A549 (cell line): ENCODE measurements around the gene KDM6A. TPM values are rescaled to one million over a fixed set of nuclear protein-coding genes. Genes with fewer than 3 reads are reported as not detected.

ENCODE experiments used
- ATAC-seq, 2 experiments: fragments of 200-7000 bp in 1 of 2; fragments of >200 bp in 1 of 2; cut with Nextera tagmentation in 1 of 2; cut with Tn5 transposase in 1 of 2; 3 replicates each; pipeline versions ENCODE4 v1.8.0 to v1.9.1; 2018 to 2020; ENCODE audit warnings: mild to moderate bottlenecking in 1 of 2, moderate library complexity in 1 of 2
- CTCF ChIA-PET: fragments of 300-600 bp; sonication (Branson Sonifier 250); formaldehyde crosslinking; extraction: SDS; loops from one replicate; lab custom pipeline; 2021; ENCODE audit warnings: antibody characterized with exemption, inconsistent platforms; lab: Yijun Ruan, JAX
- POLR2A ChIA-PET: fragments of 350-600 bp; formaldehyde crosslinking; extraction: SDS; loops from one replicate; lab custom pipeline; 2021; ENCODE audit warnings: antibody characterized with exemption, inconsistent platforms; lab: Yijun Ruan, JAX
- DNase-seq, 2 experiments: peaks; one replicate each; pipeline versions ENCODE4 v3.0.0 to v3.0.0-alpha.2; 2011 to 2016; ENCODE audit warnings: low read depth in 1 of 2, low spot score in 1 of 2
- FAIRE-seq: peaks from 2 replicates; lab custom pipeline; 2011; peaks lifted over from hg19 to GRCh38; lab: Jason Lieb, UNC
- H3K27ac ChIP-seq, 2 experiments: fragments of >200 bp; sonication (Bioruptor Twin); formaldehyde crosslinking; 3 replicates each; pipeline ENCODE4 v1.5.1; 2016 to 2017
- H3K4me1 ChIP-seq: fragments of >200 bp; sonication (Bioruptor Twin); formaldehyde crosslinking; 3 replicates; pipeline ENCODE4 v1.6.1; 2016
- H3K4me2 ChIP-seq: fragments of >200 bp; sonication (Bioruptor Twin); formaldehyde crosslinking; 3 replicates; pipeline ENCODE4 v1.6.1; 2016
- H3K4me3 ChIP-seq: fragments of >200 bp; sonication (Bioruptor Twin); formaldehyde crosslinking; 3 replicates; pipeline ENCODE4 v1.5.1; 2016
- H3K9me3 ChIP-seq: fragments of >200 bp; sonication (Bioruptor Twin); formaldehyde crosslinking; 3 replicates; pipeline ENCODE4 v1.6.1; 2016
- CBX8 ChIP-seq: fragments of 200-600 bp; sonication (generic); IDR thresholded peaks from 2 replicates; pipeline ENCODE4 v1.6.1; 2016
- CEBPB ChIP-seq, 2 experiments: fragments of >200 bp in 1 of 2; sonication (Bioruptor Twin) in 1 of 2; formaldehyde crosslinking in 1 of 2; IDR thresholded peaks; 2 replicates each; pipeline ENCODE4 v1.6.1; 2012 to 2016
- CHD4 ChIP-seq: fragments of 200-600 bp; sonication (generic); IDR thresholded peaks from 2 replicates; pipeline ENCODE4 v1.6.1; 2016; ENCODE audit warnings: antibody characterized with exemption, mild to moderate bottlenecking, borderline replicate concordance
- ESRRA ChIP-seq: fragments of 150-350 bp; IDR thresholded peaks from 2 replicates; pipeline ENCODE4 v1.6.1; 2014; ENCODE audit warnings: mild to moderate bottlenecking, low read length, borderline replicate concordance
- FOSL2 ChIP-seq, 2 experiments: fragments of 450-650 bp in 1 of 2; fragments of >200 bp in 1 of 2; sonication (Bioruptor Twin) in 1 of 2; formaldehyde crosslinking; IDR thresholded peaks; 2 replicates each; pipeline versions ENCODE4 v1.5.0 to v1.6.1; 2016 to 2020; ENCODE audit warnings: mild to moderate bottlenecking in 1 of 2, moderate library complexity in 1 of 2
- HOXB13 ChIP-seq: fragments of 250-450 bp; sonication (Bioruptor Pico); IDR thresholded peaks from 2 replicates; pipeline ENCODE4 v1.5.0; 2020; ENCODE audit warnings: low read depth, mild to moderate bottlenecking, moderate library complexity
- HOXB5 ChIP-seq: fragments of 250-450 bp; sonication (Bioruptor Pico); IDR thresholded peaks from 2 replicates; pipeline ENCODE4 v1.5.0; 2020; ENCODE audit warnings: mild to moderate bottlenecking, moderate library complexity
- JUNB ChIP-seq: fragments of >200 bp; sonication (Bioruptor Twin); formaldehyde crosslinking; IDR thresholded peaks from 2 replicates; pipeline ENCODE4 v1.6.1; 2016
- MAFK ChIP-seq: fragments of 450-650 bp; IDR thresholded peaks from 2 replicates; pipeline ENCODE4 v1.6.1; 2014; ENCODE audit not compliant: partially characterized antibody
- MYC ChIP-seq: IDR thresholded peaks from 2 replicates; pipeline ENCODE4 v1.6.1; 2012; ENCODE audit warnings: mild to moderate bottlenecking, inconsistent platforms, low read length, improper control_type of control experiment, borderline replicate concordance
- NFE2L2 ChIP-seq: fragments of 150-350 bp; conservative IDR thresholded peaks from 2 replicates; pipeline ENCODE4 v1.6.1; 2014; ENCODE audit warnings: low read length
- POLR2A ChIP-seq: IDR thresholded peaks from 2 replicates; pipeline ENCODE4 v1.6.1; 2012; ENCODE audit warnings: mild to moderate bottlenecking, low read length
- RAD21 ChIP-seq, 2 experiments: fragments of >200 bp in 1 of 2; sonication (Bioruptor Twin) in 1 of 2; formaldehyde crosslinking in 1 of 2; IDR thresholded peaks in 1 of 2; conservative IDR thresholded peaks in 1 of 2; 2 replicates in 1 of 2; 3 replicates in 1 of 2; pipeline ENCODE4 v1.6.1; 2012 to 2018; ENCODE audit warnings: inconsistent platforms in 1 of 2
- RCOR1 ChIP-seq: fragments of 150-350 bp; IDR thresholded peaks from 2 replicates; pipeline ENCODE4 v1.6.1; 2014; ENCODE audit warnings: antibody characterized with exemption, low read length, low read depth
- TFCP2L1 ChIP-seq: fragments of 250-450 bp; sonication (Bioruptor Pico); IDR thresholded peaks from 2 replicates; pipeline ENCODE4 v1.5.0; 2021; ENCODE audit warnings: mild to moderate bottlenecking
- TP53 ChIP-seq: fragments of 250-450 bp; sonication (Bioruptor Pico); IDR thresholded peaks from 2 replicates; pipeline ENCODE4 v1.5.0; 2021; ENCODE audit warnings: mild to moderate bottlenecking, moderate library complexity
- WGBS: methylation state at CpG from one replicate; pipeline ENCODE4 v1.1.6; 2017; ENCODE audit errors: missing lambda C conversion rate; 5-methylcytosine and 5-hydroxymethylcytosine counted together
- polyA plus RNA-seq, 4 experiments: library from polyadenylated mRNA; depleted of rRNA in 3 of 4; stranded (reverse); fragments of >200 nt; fragmentation: RNase III in 1 of 4; extraction: RNeasy Plus Mini Kit Qiagen cat#74134 plus additional on column Dnase treatment in 1 of 4; gene quantifications; 2 replicates in 3 of 4; 3 replicates in 1 of 4; pipeline ENCODE4 v1.2.3, GENCODE V29; 2011 to 2017
- TF ChIP-seq, protein P1 (sequence below): fragments of >200 bp; sonication (Bioruptor Twin); formaldehyde crosslinking; IDR thresholded peaks from 3 replicates; pipeline ENCODE4 v1.6.1; 2016
- TF ChIP-seq, protein P2 (sequence below): fragments of >200 bp; sonication (Bioruptor Twin); formaldehyde crosslinking; IDR thresholded peaks from 2 replicates; pipeline ENCODE4 v1.6.1; 2016
- TF ChIP-seq, protein P3 (sequence below): fragments of 200-600 bp; sonication (generic); IDR thresholded peaks from 2 replicates; pipeline ENCODE4 v1.6.1; 2016; ENCODE audit warnings: antibody characterized with exemption, mild to moderate bottlenecking, moderate library complexity
- TF ChIP-seq, protein P4 (sequence below): fragments of 250-450 bp; sonication (Bioruptor Pico); IDR thresholded peaks from 2 replicates; pipeline ENCODE4 v1.5.0; 2020; ENCODE audit warnings: low read depth, mild to moderate bottlenecking, moderate library complexity

KDM6A gene
- polyA plus RNA-seq, 2 of the 4 experiments (the other 2 are of a cell fraction), result 9.3 to 18.4 TPM

GRCh38 chrX:44899946-44900345, 27.0 kb downstream of the KDM6A start (continued):
- TF ChIP-seq ESRRA (no peak), HOXB5 (CRISPR knock-in tag) (no peak), POLR2A (no peak)
- TF ChIP-seq, protein P1, sequence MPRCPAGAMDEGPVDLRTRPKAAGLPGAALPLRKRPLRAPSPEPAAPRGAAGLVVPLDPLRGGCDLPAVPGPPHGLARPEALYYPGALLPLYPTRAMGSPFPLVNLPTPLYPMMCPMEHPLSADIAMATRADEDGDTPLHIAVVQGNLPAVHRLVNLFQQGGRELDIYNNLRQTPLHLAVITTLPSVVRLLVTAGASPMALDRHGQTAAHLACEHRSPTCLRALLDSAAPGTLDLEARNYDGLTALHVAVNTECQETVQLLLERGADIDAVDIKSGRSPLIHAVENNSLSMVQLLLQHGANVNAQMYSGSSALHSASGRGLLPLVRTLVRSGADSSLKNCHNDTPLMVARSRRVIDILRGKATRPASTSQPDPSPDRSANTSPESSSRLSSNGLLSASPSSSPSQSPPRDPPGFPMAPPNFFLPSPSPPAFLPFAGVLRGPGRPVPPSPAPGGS, result no peak
- TF ChIP-seq, protein P2, sequence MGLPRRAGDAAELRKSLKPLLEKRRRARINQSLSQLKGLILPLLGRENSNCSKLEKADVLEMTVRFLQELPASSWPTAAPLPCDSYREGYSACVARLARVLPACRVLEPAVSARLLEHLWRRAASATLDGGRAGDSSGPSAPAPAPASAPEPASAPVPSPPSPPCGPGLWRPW, result no peak
- TF ChIP-seq, protein P3, sequence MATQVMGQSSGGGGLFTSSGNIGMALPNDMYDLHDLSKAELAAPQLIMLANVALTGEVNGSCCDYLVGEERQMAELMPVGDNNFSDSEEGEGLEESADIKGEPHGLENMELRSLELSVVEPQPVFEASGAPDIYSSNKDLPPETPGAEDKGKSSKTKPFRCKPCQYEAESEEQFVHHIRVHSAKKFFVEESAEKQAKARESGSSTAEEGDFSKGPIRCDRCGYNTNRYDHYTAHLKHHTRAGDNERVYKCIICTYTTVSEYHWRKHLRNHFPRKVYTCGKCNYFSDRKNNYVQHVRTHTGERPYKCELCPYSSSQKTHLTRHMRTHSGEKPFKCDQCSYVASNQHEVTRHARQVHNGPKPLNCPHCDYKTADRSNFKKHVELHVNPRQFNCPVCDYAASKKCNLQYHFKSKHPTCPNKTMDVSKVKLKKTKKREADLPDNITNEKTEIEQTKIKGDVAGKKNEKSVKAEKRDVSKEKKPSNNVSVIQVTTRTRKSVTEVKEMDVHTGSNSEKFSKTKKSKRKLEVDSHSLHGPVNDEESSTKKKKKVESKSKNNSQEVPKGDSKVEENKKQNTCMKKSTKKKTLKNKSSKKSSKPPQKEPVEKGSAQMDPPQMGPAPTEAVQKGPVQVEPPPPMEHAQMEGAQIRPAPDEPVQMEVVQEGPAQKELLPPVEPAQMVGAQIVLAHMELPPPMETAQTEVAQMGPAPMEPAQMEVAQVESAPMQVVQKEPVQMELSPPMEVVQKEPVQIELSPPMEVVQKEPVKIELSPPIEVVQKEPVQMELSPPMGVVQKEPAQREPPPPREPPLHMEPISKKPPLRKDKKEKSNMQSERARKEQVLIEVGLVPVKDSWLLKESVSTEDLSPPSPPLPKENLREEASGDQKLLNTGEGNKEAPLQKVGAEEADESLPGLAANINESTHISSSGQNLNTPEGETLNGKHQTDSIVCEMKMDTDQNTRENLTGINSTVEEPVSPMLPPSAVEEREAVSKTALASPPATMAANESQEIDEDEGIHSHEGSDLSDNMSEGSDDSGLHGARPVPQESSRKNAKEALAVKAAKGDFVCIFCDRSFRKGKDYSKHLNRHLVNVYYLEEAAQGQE, result no peak

DNA sequence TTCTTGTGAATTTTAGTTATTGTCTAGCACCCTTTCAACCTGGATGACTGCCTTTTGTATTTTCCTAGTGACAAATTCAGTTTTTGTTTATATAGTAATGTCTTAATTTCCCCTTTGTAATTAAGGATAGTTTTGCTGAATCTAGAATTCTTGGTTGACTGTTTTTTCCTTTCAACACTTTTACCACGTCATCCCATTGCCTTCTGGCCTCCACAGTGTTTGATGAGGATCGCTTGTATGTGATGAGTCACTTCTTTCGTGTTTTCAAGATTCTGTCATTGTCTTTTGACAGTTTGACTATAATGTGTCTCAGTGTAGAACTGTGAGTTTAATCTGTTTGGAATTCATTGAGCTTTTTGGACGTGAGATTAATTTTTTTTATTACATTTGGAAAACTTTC, 30.1 kb downstream of the KDM6A start:
- ATAC-seq, result peak in 1 of 2 experiments; percentile 82; a peak in 3 of 6 replicates
- Histone ChIP-seq H3K9me3 (peaks cover 3% of the 10 kb centered on the region; the same call in 1 of the 3 replicates), H3K4me2 (peak overlapping the region; percentile 54), H3K4me3 (no peak overlapping the region), H3K27ac (no peak overlapping the region; a peak in 1 of 6 replicates), H3K4me1 (peaks cover 56% of the 10 kb centered on the region)
- 0 out of 4 replicates have a peak, but pooled peaks of 1 of the 2 experiments have one; percentile 18 for TF ChIP-seq CEBPB (IDR thresholded peaks at IDR 0.05)
- TF ChIP-seq MAFK, result peak; percentile 70
- no peak for TF ChIP-seq NFE2L2
- peak; percentile 8; the same call in 1 of the 2 replicates for TF ChIP-seq FOSL2 (IDR thresholded peaks at IDR 0.05)
- TF ChIP-seq FOSL2 (CRISPR knock-in tag; IDR thresholded peaks at IDR 0.05), result peak; percentile 94
- TF ChIP-seq JUNB, result 0 out of 2 replicates have a peak, but pooled peaks have one; percentile 30
- POLR2A ChIA-PET, result no interaction called here
- DNase-seq, result peak; percentile 41 to 65
- CTCF ChIA-PET, result interaction anchor here (0.6 kb wide), 2 partner anchors 18 to 135 kb away, joined by 3 read pairs; no protein-coding TSS in a partner anchor
- FAIRE-seq, result peak; percentile 92
- 2% methylated on average over 4 of the region's 4 CpGs for WGBS

DNA sequence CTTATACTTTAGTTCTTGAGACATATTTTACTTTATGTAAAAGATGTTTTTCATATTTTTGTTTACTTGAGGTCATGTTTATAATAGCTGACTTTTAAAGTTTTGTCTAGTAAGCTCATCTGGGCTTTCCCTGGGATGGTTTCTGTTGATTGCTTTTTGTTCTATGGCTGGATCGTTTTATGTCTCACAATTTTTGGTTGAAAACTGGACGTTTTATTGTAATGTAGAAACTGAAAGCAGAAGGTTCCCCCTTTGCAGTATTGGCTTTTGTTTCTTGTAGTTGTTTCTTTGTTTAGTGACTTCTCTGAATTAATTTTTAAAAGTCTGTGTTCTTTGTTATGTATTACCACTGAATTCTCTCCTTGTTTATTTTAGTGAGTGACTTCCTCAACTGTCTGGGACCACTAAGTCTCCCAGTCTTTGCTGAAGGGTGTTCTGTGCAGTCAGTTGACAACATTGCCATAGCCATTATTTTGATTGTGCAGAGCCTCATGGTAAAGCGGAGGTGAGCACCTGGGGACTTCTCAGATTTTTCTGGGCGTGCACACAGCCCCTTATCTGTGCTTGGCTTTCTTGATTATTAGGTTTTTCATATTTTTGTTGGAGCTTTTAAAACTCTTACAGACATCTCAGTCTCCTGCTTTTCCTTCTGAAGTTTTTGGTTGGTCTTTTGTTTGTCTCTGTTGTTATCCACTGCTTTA, 31.0 kb downstream of the KDM6A start:
- 43% methylated on average over 4 of the region's 4 CpGs for WGBS
- Histone ChIP-seq H3K4me3 (no peak overlapping the region), H3K27ac (peak overlapping the region in 1 of 2 experiments; percentile 14; a peak in 1 of 6 replicates), H3K4me1 (peaks cover 53% of the 10 kb centered on the region), H3K9me3 (peaks cover 3% of the 10 kb centered on the region; the same call in 1 of the 3 replicates), H3K4me2 (peak overlapping the region; percentile 54)
- CTCF ChIA-PET, result interaction anchor here (0.6 to 0.7 kb wide), 3 partner anchors 18 to 938 kb away, joined by 3 read pairs; no protein-coding TSS in a partner anchor
- FAIRE-seq (no peak), ATAC-seq (no peak; a peak in 1 of 6 replicates), DNase-seq (no peak)
- TF ChIP-seq TFCP2L1 (CRISPR knock-in tag), result no peak
- no peak for TF ChIP-seq TP53
- no peak for TF ChIP-seq MYC
- TF ChIP-seq JUNB, result no peak
- no peak for TF ChIP-seq CBX8
- TF ChIP-seq, protein P4, sequence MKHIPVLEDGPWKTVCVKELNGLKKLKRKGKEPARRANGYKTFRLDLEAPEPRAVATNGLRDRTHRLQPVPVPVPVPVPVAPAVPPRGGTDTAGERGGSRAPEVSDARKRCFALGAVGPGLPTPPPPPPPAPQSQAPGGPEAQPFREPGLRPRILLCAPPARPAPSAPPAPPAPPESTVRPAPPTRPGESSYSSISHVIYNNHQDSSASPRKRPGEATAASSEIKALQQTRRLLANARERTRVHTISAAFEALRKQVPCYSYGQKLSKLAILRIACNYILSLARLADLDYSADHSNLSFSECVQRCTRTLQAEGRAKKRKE (CRISPR knock-in tag), result no peak
- no peak for TF ChIP-seq RCOR1
- TF ChIP-seq ESRRA, result no peak
- no peak for TF ChIP-seq RAD21 (conservative IDR thresholded peaks at IDR 0.05 in 1 of 2, IDR thresholded peaks at IDR 0.05 in 1 of 2)
- TF ChIP-seq CHD4, result no peak
- no peak for TF ChIP-seq HOXB13
- POLR2A ChIA-PET, result no interaction called here
